RWPE2 (cell line): ENCODE measurements around the gene ANKRD18A.

ENCODE experiments used
- ATAC-seq: fragments of 200-7000 bp; cut with Tn5 transposase; 3 replicates; pipeline ENCODE4 v1.9.1; 2021; ENCODE audit warnings: low read depth
- DNase-seq: peaks from one replicate; pipeline ENCODE4 v3.0.0-alpha.2; 2020; ENCODE audit warnings: low spot score
- H3K27ac ChIP-seq: fragments of 450-650 bp; 2 replicates; pipeline ENCODE4 v1.5.1; 2017; ENCODE audit warnings: mild to moderate bottlenecking; ENCODE audit not compliant: poor library complexity, severe bottlenecking
- H3K27me3 ChIP-seq: fragments of 250-450 bp; sonication (Bioruptor Pico); 2 replicates; pipeline ENCODE4 v1.5.1; 2021; ENCODE audit warnings: mild to moderate bottlenecking, moderate library complexity; ENCODE audit not compliant: insufficient read depth, poor library complexity, severe bottlenecking
- H3K36me3 ChIP-seq: fragments of 250-450 bp; sonication (Bioruptor Pico); 2 replicates; pipeline ENCODE4 v1.5.1; 2020; ENCODE audit warnings: low read depth, mild to moderate bottlenecking, moderate library complexity
- H3K4me1 ChIP-seq: fragments of 250-450 bp; sonication (Bioruptor Pico); 2 replicates; pipeline ENCODE4 v1.5.1; 2021; ENCODE audit warnings: mild to moderate bottlenecking, moderate library complexity; ENCODE audit not compliant: insufficient read depth, poor library complexity, severe bottlenecking
- H3K4me3 ChIP-seq: fragments of 250-450 bp; sonication (Bioruptor Pico); 2 replicates; pipeline ENCODE4 v1.5.1; 2021; ENCODE audit warnings: mild to moderate bottlenecking, moderate library complexity; ENCODE audit not compliant: severe bottlenecking
- H3K9me3 ChIP-seq: fragments of 250-450 bp; sonication (Bioruptor Pico); 2 replicates; pipeline ENCODE4 v1.5.1; 2021; ENCODE audit warnings: mild to moderate bottlenecking, moderate library complexity; ENCODE audit not compliant: severe bottlenecking
- CTCF ChIP-seq: fragments of 450-650 bp; IDR thresholded peaks from one replicate; pipeline ENCODE4 v1.5.1; 2017; ENCODE audit warnings: mild to moderate bottlenecking, moderate library complexity; ENCODE audit not compliant: poor library complexity, severe bottlenecking

ANKRD18A gene

GRCh38 chr9:38650564-38650963 is 30.2 kb upstream of the ANKRD18A start:
- Histone ChIP-seq H3K4me1 (no peaks in the 10 kb centered on the region), H3K4me3 (no peak overlapping the region), H3K9me3 (no peaks in the 10 kb centered on the region), H3K36me3 (no peaks in the 10 kb centered on the region), H3K27ac (no peak overlapping the region), H3K27me3 (no peaks in the 10 kb centered on the region)
- ATAC-seq = no peak
- DNase-seq = no peak
- TF ChIP-seq CTCF = no peak

- Histone ChIP-seq H3K36me3 (no peaks in the 10 kb centered on the region), H3K9me3 (no peaks in the 10 kb centered on the region), H3K4me1 (no peaks in the 10 kb centered on the region), H3K27me3 (no peaks in the 10 kb centered on the region), H3K4me3 (no peak overlapping the region), H3K27ac (no peak overlapping the region)
- DNase-seq = no peak
- no peak for ATAC-seq
- TF ChIP-seq CTCF = no peak
These were observed 29.5 kb upstream of the ANKRD18A start for GRCh38 chr9:38649731-38650363.

- no peak for TF ChIP-seq CTCF
- no peak for DNase-seq
- Histone ChIP-seq H3K4me3 (no peak overlapping the region), H3K9me3 (no peaks in the 10 kb centered on the region), H3K36me3 (no peaks in the 10 kb centered on the region), H3K27ac (no peak overlapping the region), H3K27me3 (no peaks in the 10 kb centered on the region), H3K4me1 (no peaks in the 10 kb centered on the region)
- ATAC-seq = no peak
These were observed 24.2 kb upstream of the ANKRD18A start for GRCh38 chr9:38644601-38645000.

GRCh38 chr9:38643815-38644173 is 23.4 kb upstream of the ANKRD18A start:
- DNase-seq = no peak
- no peak overlapping the region for H3K27ac ChIP-seq
- no peak for TF ChIP-seq CTCF

GRCh38 chr9:38642951-38643814 is 22.8 kb upstream of the ANKRD18A start:
- no peak for ATAC-seq
- no peak overlapping the region for H3K27ac ChIP-seq
- H3K27me3 ChIP-seq = no peaks in the 10 kb centered on the region

More at GRCh38 chr9:38643815-38644173, 23.4 kb upstream of the ANKRD18A start:
- no peaks in the 10 kb centered on the region for H3K36me3 ChIP-seq
- no peaks in the 10 kb centered on the region for H3K27me3 ChIP-seq
- no peak for ATAC-seq
- H3K9me3 ChIP-seq = no peaks in the 10 kb centered on the region
- no peaks in the 10 kb centered on the region for H3K4me1 ChIP-seq
- H3K4me3 ChIP-seq = no peak overlapping the region

More at GRCh38 chr9:38642951-38643814, 22.8 kb upstream of the ANKRD18A start:
- DNase-seq = no peak
- H3K36me3 ChIP-seq = no peaks in the 10 kb centered on the region
- H3K4me3 ChIP-seq = no peak overlapping the region
- TF ChIP-seq CTCF = peak; percentile 23
- no peaks in the 10 kb centered on the region for H3K4me1 ChIP-seq
- H3K9me3 ChIP-seq = no peaks in the 10 kb centered on the region
